HG03342 (cell line): Measurements from ENCODE around the gene DNHD1.
"Not testable (repeated sequence)": the region's sequence is repeated elsewhere in the genome, so short reads cannot be mapped to it uniquely, and the experiment has no call there.

Source experiments
- ATAC-seq: cut with Tn5 transposase; IDR thresholded peaks from one replicate; pipeline ENCODE4 v1.9.1; 2021; ENCODE audit warnings: mild to moderate bottlenecking, moderate library complexity; ENCODE audit not compliant: unreplicated experiment

DNHD1 gene

DNA sequence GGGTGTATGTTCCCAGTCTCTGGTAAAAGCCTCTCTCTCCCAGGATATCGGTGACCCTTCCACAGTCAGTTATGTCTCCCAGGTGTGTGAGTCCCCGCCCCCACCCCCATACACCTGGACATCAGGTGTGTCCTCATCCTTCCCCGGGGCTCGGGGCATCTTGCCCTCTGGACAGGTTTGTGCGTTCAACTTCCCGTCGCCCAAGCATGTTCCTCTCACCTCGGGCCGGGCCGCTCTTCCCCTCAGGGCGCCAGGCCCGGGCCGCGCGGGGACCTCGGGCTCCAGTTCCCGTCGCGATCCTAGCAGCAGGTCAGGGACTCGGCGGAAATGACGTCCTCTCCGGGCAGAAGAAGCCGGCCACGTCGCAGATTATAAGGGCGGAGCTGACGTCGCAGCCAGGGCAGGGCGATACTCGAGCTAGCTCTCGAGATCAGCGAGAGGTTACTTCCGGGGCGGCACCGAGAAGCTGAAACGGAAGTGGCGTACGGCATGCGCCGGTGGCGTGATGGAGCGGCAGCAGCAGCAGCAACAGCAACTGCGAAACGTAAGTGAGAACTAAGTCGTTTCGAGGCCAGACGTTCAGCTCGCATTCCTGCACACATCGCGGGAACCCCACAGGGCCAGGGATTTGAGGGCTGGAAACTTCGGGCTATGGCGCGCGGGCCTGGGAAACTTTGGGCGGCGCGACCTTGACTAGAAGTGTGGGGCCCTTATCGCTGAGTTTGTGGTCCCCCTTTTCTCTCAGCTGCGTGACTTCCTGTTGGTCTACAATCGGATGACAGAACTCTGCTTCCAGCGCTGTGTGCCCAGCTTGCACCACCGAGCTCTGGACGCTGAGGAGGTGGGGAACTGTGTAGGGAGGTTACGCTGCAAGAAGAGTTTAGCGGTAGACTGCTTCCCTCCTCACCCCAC lies 15.8 kb upstream of the DNHD1 start, which contains the start of the genes ARFIP2 and TIMM10B:
Gene ARFIP2, minus strand, starts transcription at position 320 of the 912 bp plus-strand sequence. CDS start 910 bp downstream, outside the sequence.
Gene TIMM10B, plus strand, starts transcription at position 490 of the 912 bp plus-strand sequence. Its CDS starts 16 bp downstream, at position 506.
- ATAC-seq = peak; percentile 99

GRCh38 chr11:6481924-6482275 lies 15.2 kb upstream of the DNHD1 start:
- ATAC-seq = no peak

GRCh38 chr11:6482441-6482840 lies 14.6 kb upstream of the DNHD1 start:
- ATAC-seq = no peak

- no peak for ATAC-seq
Observed at GRCh38 chr11:6483015-6483414, 14.1 kb upstream of the DNHD1 start.

- ATAC-seq = no peak
Observed at GRCh38 chr11:6485661-6486060, 11.4 kb upstream of the DNHD1 start.

DNA sequence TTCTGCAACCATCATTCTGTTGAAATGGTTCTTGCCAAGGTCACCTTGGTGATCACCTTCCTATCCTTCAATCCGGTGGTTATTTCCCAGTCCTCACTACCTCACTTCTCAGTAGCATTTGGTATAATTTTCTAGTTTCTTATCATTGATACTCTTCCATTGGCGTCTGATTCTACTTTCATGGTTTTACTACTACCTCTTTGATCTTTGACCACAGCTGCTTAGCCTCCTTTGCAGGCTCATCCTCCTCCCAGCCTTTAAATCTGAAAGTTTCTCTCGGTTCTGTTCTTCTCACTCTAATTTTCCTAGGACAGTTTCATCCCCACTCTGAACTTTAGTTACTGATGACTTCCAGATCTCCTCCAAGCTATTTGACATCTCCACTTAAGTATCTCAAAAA lies 10.8 kb upstream of the DNHD1 start:
- ATAC-seq = no peak

- no peak for ATAC-seq
Observed at GRCh38 chr11:6486938-6487337, 10.1 kb upstream of the DNHD1 start.

DNA sequence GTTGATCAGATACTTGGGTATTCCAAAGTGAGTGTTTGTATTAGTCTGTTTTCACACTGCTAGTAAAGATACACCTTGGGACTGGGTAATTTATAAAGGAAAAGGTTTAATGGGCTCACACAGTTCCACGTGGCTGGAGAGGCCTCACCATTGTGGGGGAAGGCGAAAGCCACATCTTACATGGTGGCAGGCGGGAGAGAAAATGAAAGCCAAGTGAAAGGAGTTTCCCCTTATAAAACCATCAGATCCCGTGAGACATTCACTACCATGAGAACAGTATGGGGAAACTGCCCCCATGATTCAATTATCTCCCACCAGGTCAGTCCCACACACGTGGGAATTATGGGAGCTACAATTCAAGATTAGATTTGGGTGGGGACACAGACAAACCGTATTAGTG lies 8.7 kb upstream of the DNHD1 start:
- no peak for ATAC-seq

DNA sequence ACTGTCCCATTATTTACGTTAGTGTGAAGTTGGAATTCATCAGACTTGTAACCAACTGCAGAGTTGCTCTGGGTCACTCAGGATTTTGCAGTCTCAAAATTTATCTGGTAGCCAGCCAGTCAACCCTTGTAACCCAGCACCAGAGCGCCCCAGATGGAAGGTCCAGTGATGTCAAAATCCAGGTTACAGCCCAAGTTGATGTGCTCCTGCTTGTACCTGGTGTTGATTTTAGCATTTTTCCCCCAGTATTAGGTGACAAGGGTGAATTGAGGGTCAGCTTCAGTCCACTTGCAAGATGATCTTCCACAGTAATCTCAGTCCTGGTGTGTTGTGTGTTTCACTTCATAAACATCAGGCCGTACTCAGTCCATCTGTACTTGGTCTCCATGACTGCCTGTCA lies 8.3 kb upstream of the DNHD1 start:
- no peak for ATAC-seq

DNA sequence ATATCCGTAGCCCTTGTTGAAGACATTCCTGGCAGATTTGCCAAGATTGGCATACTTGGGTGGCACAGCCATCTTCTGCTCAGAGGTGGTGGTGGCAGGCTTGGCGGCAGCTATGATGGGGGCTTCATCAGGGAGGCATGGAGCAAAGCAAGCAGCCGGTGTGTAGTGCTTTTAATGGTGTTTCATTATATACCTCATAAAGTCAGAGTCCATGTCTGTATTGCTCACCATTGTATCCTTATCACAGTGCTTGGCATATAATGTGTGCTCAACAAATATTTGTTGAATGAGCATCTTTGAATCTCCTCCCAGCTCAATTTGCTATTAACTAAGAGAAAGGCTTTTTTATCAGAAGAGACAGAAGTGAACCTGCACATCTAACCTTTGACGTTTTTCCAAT lies 7.8 kb upstream of the DNHD1 start:
- no peak for ATAC-seq

- ATAC-seq = no peak
Observed at GRCh38 chr11:6498121-6498520, 1.0 kb downstream of the DNHD1 start.

DNA sequence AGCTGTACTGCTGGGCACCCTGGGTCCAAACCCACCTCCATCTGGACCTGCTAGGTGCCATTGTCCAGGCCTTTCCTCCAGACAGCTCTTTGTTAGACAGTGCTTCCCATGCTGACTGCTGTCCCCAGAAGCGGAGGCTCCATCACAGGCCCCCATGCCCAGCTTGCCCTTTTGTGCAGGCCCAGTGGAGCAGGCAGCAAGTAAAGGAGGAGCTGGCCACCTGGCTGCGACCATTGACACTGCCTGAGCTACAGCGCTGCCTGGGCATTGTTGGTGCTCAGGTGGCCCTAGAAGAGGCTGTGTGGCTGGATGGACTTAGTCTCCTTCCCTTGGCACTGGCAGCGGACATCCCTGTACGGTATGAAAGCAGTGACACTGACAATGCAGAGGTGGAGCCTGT lies 1.5 kb downstream of the DNHD1 start:
- ATAC-seq = no peak

DNA sequence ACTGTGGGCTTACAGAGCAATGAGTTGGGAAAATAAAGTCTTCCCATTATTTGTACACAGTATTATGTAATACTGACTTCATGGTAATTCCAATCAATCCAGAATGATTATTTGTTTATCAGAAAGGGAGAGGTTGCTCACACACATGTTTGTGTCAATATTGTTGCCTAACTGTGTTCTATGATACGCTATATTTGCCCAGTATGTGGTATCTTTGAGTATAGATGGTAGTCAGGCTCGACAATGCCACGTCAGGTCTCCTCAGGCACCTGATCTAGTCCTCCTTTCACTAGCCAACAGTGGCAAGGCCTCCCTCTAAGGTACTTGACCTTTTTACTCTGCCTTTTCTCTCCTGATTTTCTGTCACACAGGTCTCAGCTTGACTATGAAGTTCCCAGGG lies 5.3 kb downstream of the DNHD1 start:
- ATAC-seq = no peak

GRCh38 chr11:6504166-6504565 lies 7.1 kb downstream of the DNHD1 start:
- no peak for ATAC-seq

DNA sequence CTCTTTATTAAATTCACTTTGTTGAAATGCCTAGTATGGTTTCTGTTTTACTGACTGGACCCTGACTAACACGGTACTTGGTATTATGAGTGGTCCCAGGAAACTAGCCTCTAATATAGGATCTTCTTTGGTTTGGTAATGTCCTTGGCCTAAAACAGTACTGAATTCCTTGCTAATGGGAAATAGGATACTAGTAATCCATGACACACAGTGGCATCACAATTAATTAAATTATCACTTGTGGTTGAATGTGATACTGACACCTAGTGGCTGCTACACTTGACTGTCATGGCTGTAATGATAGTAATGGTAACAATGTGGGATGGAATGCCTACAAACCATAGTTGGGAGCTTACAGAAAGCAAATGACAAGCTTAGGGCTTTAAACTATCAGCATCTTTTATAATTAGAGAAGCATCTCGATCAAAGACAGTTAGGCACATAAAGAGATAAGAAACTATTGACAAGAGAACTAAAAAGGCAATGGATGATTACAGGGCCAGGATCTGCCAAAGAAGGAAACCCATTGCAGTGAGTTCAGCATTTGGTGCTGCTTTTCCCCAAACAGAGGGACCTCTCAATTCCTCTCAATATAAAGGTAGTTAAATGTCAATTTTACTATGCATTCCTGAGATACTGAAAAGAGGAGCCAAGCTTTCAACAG lies 8.6 kb downstream of the DNHD1 start:
- no peak for ATAC-seq

- ATAC-seq = no peak
Observed at GRCh38 chr11:6516865-6517264, 19.8 kb downstream of the DNHD1 start.

- no peak for ATAC-seq
Observed at GRCh38 chr11:6520265-6520664, 23.2 kb downstream of the DNHD1 start.

- ATAC-seq = not testable (repeated sequence)
Observed at GRCh38 chr11:6521946-6522345, 24.9 kb downstream of the DNHD1 start.

DNA sequence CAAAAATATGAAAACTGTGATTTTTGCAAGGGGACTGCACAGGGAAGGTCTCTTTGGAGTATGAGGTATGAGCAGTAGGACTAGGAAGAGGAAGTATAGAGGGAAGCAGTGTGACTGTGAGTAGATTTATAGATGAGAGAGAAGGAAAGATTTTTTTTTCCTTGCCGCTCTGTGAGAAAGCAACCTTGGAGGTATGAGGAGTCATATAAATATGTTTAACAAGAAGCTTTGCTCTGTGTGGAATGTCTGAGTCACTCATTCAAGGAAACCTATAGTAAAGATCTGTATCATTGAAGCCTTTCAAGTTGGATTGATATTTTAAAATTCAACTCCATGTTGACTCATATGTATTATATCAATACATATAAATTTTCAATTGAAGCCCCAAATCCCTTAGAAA lies 26.2 kb downstream of the DNHD1 start:
- ATAC-seq = no peak

GRCh38 chr11:6526411-6527135 lies 29.5 kb downstream of the DNHD1 start:
- ATAC-seq = no peak

DNA sequence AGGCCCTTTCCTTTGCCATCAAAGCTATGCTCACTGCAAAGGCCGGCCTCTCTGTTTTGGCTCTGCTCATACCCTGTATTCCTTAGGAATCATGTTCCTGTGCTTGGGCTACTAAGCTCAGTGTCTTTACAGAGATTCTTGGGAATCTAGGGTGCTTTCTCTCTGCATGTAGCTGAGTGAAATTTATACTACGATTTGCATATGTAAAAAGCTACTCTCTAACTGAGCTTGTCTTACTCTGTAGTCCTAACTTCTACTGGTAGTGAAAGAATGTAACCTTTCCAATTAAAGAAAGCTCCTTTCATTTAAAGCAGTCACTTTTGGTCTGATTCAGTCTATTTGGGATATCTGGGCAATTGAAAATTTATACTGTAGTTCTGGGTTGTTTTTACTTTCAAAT lies 32.2 kb downstream of the DNHD1 start:
- no peak for ATAC-seq
